ENCODE data around the gene ART5. TPM values are rescaled to one million over a fixed set of nuclear protein-coding genes. Genes with fewer than 3 reads are reported as not detected.
"Not testable (repeated sequence)": the region's sequence is repeated elsewhere in the genome, so short reads cannot be mapped to it uniquely, and the experiment has no call there.

The ART5 gene
- total RNA-seq, 2 experiments from 2014 or later = not detected

DNA sequence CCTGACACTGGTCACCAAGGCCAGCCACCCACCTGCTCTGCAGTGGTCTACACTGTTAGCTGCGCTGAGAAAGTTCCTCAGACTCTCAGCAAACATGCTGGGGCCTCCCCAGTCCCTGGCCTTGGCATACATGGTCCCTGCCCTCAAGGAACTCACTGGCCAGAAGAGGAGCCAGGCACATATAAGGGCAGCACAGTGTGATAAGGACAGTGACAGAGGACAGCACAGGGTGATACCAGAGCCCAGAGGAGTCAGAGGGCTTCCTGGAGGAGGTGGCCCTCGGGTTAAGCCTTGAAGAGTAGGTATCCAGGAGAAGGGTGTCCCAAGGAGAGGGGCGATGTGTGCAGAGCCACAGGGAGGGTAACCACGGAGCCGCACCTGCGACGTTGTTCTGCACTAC is 3.8 kb upstream of the ART5 start:
- POLR2A ChIA-PET = no interaction called here
- DNase-seq (no peak), ATAC-seq (ENCODE audit: low read depth) (no peak)
- no peak overlapping the region for H3K27ac Mint-ChIP-seq
- peaks cover 4% of the 10 kb centered on the region for H3K4me1 Mint-ChIP-seq
- H3K27me3 Mint-ChIP-seq = peaks cover 43% of the 10 kb centered on the region
- no peak overlapping the region for H3K4me3 Mint-ChIP-seq
- no peaks in the 10 kb centered on the region for H3K36me3 Mint-ChIP-seq
- H3K9me3 Mint-ChIP-seq = no peaks in the 10 kb centered on the region

GRCh38 chr11:3644817-3645235 is 3.0 kb upstream of the ART5 start, which contains the start of gene ART1:
Gene ART1, plus strand, starts transcription at chr11:3645128. Its CDS starts 14,086 bp downstream, at chr11:3659214.
- Mint-ChIP-seq H3K27ac (no peak within 1 kb of the TSS), H3K36me3 (no peaks in the 10 kb centered on the region), H3K27me3 (peaks cover 40% of the 10 kb centered on the region), H3K4me1 (peaks cover 4% of the 10 kb centered on the region), H3K9me3 (no peaks in the 10 kb centered on the region), H3K4me3 (no peak within 1 kb of the TSS)
- ATAC-seq (ENCODE audit: low read depth) (no peak), DNase-seq (no peak)
- POLR2A ChIA-PET = no interaction called here

- H3K36me3 Mint-ChIP-seq; H3K4me1 Mint-ChIP-seq; H3K4me3 Mint-ChIP-seq; H3K9me3 Mint-ChIP-seq; POLR2A ChIA-PET; ATAC-seq (ENCODE audit: low read depth); DNase-seq; H3K27ac Mint-ChIP-seq: not testable (repeated sequence)
- H3K27me3 Mint-ChIP-seq = peaks cover 32% of the 10 kb centered on the region
Observed at GRCh38 chr11:3643102-3643546, 1.3 kb upstream of the ART5 start.

GRCh38 chr11:3642071-3642951 is 519 bp upstream of the ART5 start:
- H3K4me1 Mint-ChIP-seq = peaks cover 4% of the 10 kb centered on the region

DNA sequence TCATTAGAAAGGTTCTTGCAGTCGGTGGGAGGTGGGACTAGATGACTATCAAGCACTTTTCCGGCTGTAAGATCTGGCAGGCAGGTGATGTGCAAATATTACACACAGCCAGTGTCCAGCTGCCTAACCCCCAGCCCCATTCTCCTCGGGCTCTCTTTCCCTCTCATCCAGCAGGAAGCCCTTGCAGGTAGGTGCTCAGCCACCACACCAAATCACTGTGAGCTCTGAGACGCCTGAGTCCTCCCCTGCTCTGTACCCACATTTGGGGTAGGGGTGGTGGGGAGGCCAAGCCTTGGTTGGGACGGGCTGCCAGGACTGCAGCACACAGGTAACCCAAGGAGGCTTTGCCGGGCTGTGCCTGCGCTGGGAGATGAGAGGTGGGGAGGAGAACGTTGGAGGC is 601 bp downstream of the ART5 start:
- peak overlapping the region; percentile 34 for H3K4me3 Mint-ChIP-seq
- H3K9me3 Mint-ChIP-seq = no peaks in the 10 kb centered on the region
- no peak for DNase-seq
- H3K36me3 Mint-ChIP-seq = no peaks in the 10 kb centered on the region
- no peak overlapping the region for H3K27ac Mint-ChIP-seq
- POLR2A ChIA-PET = no interaction called here
- peaks cover 29% of the 10 kb centered on the region for H3K27me3 Mint-ChIP-seq
- H3K4me1 Mint-ChIP-seq = peaks cover 4% of the 10 kb centered on the region
- ATAC-seq (ENCODE audit: low read depth) = no peak

More at GRCh38 chr11:3642071-3642951, 519 bp upstream of the ART5 start:
- Mint-ChIP-seq H3K36me3 (no peaks in the 10 kb centered on the region), H3K27me3 (peaks cover 32% of the 10 kb centered on the region), H3K9me3 (no peaks in the 10 kb centered on the region), H3K27ac (no peak overlapping the region), H3K4me3 (peak overlapping the region; percentile 67)
- ATAC-seq (ENCODE audit: low read depth) (peak; percentile 83), DNase-seq (peak; percentile 71)
- POLR2A ChIA-PET = no interaction called here

DNA sequence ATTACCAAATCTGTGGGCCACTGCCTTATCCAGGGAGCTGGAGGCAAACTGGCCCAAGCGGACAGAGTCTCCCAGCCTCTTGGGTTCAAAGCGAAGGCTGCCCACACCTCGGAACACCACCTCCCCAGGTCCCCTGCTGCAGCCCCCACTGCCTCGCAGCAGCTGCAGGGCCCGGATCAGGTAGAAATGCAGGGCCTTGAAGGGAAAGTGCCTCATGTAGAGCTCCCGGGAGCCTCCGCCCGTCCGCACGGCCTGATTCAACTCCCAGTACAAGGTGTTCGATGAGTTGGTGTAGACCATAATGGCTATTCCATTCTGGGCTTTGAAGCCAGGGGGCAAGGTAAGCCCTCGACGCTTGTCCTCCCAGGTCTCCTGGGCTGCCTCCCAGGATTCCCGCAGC is 2.0 kb downstream of the ART5 start:
- H3K4me3 Mint-ChIP-seq = no peak overlapping the region
- peaks cover 4% of the 10 kb centered on the region for H3K4me1 Mint-ChIP-seq
- POLR2A ChIA-PET = no interaction called here
- DNase-seq = no peak
- H3K9me3 Mint-ChIP-seq = no peaks in the 10 kb centered on the region
- peaks cover 26% of the 10 kb centered on the region for H3K27me3 Mint-ChIP-seq
- no peak for ATAC-seq (ENCODE audit: low read depth)
- H3K27ac Mint-ChIP-seq = no peak overlapping the region
- H3K36me3 Mint-ChIP-seq = no peaks in the 10 kb centered on the region

DNA sequence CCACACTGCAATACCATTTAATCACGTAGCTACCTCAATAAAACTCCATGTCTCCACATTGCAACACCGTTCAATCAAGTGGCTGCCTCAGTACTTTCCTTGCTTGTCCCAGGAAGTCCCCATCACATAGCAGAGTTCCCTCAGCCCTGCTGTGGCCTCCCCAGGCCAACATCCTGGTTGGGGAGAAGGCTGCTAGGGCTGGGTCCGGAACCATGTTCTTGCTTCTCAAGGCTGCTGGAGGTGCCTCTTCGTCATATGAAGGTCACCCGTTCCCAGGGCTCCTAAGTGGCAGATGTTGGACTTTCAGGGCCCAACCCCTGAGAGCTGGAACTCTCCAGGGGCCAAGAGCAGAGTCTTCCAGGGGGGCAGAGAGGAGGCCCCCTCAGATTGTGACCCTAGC is 3.3 kb downstream of the ART5 start:
- no peak overlapping the region for H3K27ac Mint-ChIP-seq

GRCh38 chr11:3637201-3637600 is 4.6 kb downstream of the ART5 start:
- Mint-ChIP-seq H3K4me1 (peaks cover 2% of the 10 kb centered on the region), H3K27ac (no peak overlapping the region), H3K36me3 (no peaks in the 10 kb centered on the region), H3K4me3 (no peak overlapping the region), H3K9me3 (no peaks in the 10 kb centered on the region), H3K27me3 (peaks cover 9% of the 10 kb centered on the region)
- DNase-seq = no peak
- POLR2A ChIA-PET = no interaction called here
- ATAC-seq (ENCODE audit: low read depth) = no peak

More for the DNA sequence above, 3.3 kb downstream of the ART5 start:
- Mint-ChIP-seq H3K9me3 (no peaks in the 10 kb centered on the region), H3K4me1 (peaks cover 4% of the 10 kb centered on the region), H3K4me3 (no peak overlapping the region), H3K36me3 (no peaks in the 10 kb centered on the region), H3K27me3 (peaks cover 16% of the 10 kb centered on the region)
- ATAC-seq (ENCODE audit: low read depth) (no peak), DNase-seq (no peak)
- POLR2A ChIA-PET = no interaction called here

DNA sequence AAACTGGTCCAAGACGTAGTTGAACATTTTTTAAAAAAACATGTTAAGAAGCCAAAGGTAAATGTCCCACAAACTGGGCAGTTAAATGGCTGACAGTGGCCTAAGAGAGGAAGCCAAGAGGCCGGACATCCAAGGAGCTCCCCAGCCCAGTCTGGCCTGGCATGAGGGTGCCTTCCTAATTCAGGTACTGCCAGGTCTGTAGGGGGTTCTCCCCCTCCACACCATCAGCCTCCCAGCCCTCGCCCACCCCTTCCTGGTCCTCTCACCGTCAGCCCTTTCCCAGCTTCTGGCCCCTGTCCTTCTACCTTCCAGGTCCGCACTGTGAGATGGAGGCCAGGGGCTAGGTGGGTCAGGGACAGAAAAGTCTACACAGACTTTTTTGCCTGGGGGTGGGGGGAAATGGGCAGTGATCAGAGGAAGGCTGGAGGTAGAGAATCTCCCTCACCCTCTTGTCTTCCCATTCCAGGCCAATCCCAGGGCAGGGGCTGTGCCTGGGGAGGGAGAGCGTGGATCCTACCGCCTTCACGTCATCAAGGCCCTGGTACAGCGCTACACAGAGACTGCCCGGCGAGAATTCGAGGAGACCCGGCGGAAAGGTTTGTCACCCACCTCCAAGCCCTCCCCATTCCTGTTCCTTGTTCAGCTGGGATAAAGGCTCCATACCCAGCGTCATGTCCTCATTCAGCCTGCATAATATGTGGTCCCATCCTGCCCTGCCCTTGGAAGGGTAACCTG is 6.0 kb downstream of the ART5 start:
- POLR2A ChIA-PET = no interaction called here
- no peak for ATAC-seq (ENCODE audit: low read depth)
- DNase-seq = no peak
- H3K36me3 Mint-ChIP-seq = no peaks in the 10 kb centered on the region
- no peaks in the 10 kb centered on the region for H3K9me3 Mint-ChIP-seq
- H3K27me3 Mint-ChIP-seq = peaks cover 4% of the 10 kb centered on the region
- no peak overlapping the region for H3K4me3 Mint-ChIP-seq
- no peaks in the 10 kb centered on the region for H3K4me1 Mint-ChIP-seq
- H3K27ac Mint-ChIP-seq = no peak overlapping the region

DNA sequence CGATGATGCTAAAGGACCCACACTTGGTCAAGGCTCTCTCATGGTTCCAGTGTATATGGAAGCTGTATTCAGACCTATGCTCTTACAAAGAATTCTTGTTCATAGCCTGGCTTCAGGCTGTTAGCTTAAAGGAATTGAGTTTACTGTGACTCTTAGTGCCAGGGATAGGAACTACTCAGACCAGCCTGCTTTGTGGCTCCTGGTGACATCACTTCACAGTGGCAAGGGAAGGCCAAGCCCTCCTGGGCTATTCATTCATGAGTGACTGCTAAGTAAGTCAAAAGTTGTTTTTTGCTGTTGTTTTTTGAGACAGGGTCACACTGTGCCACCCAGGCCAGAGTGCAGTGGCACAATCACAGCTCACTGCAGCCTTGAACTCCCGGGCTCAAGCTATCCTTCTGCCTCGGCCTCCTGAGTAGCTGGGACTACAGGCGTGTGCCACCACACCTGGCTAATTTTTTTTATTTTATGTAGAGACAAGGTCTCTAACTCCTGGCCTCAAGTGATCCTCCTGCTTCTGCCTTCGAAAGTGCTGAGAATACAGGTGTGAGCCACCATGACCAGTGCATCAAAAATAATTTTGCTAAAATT is 9.6 kb downstream of the ART5 start:
- Mint-ChIP-seq H3K4me1 (no peaks in the 10 kb centered on the region), H3K27me3 (peaks cover 4% of the 10 kb centered on the region), H3K9me3 (no peaks in the 10 kb centered on the region), H3K27ac (no peak overlapping the region), H3K4me3 (no peak overlapping the region), H3K36me3 (no peaks in the 10 kb centered on the region)
- no peak for DNase-seq
- ATAC-seq (ENCODE audit: low read depth) = no peak
- POLR2A ChIA-PET = no interaction called here

GRCh38 chr11:3631331-3631730 is 10.5 kb downstream of the ART5 start:
- ATAC-seq (ENCODE audit: low read depth) = no peak
- DNase-seq = no peak
- Mint-ChIP-seq H3K36me3 (no peaks in the 10 kb centered on the region), H3K4me3 (no peak overlapping the region), H3K9me3 (no peaks in the 10 kb centered on the region), H3K4me1 (peaks cover 3% of the 10 kb centered on the region), H3K27me3 (peaks cover 4% of the 10 kb centered on the region), H3K27ac (no peak overlapping the region)
- POLR2A ChIA-PET = no interaction called here

GRCh38 chr11:3627291-3627690 is 14.5 kb downstream of the ART5 start:
- no peaks in the 10 kb centered on the region for H3K36me3 Mint-ChIP-seq
- H3K4me3 Mint-ChIP-seq = no peak overlapping the region
- POLR2A ChIA-PET = no interaction called here
- H3K27ac Mint-ChIP-seq = no peak overlapping the region
- peaks cover 3% of the 10 kb centered on the region for H3K4me1 Mint-ChIP-seq
- no peak for ATAC-seq (ENCODE audit: low read depth)
- no peaks in the 10 kb centered on the region for H3K9me3 Mint-ChIP-seq
- no peak for DNase-seq
- H3K27me3 Mint-ChIP-seq = no peaks in the 10 kb centered on the region

DNA sequence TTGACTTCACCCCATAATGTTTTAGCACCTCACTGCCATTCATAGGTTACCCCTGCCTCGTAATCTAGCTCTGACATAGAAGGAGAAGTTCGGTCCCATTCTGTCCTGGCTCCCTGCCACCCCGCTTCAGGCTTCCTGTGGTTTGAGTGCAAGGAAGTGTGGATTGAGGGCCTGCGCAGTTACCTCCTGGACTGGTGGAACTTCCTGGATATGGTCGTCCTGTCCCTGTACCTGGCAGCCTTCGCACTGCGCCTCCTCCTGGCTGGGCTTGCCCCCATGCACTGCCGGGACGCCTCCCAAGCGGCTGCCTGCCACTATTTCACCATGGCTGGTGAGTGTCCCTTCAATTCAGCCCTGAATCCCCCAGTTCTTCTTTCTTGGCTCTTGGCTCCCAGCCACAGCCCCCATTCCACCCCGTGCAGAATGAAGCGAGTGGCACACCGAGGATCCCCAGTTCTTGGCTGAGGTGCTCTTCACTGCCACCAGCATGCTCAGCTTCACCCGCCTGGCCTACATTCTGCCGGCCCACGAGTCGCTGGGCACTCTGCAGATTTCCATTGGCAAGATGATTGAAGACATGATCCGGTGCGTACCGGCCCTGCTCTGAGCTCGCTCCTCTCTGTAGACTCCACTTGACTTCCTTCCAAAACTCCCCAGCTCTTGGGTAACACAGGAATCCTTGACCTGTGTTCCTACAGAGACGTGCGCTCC is 15.4 kb downstream of the ART5 start:
- POLR2A ChIA-PET = no interaction called here
- Mint-ChIP-seq H3K27me3 (no peaks in the 10 kb centered on the region), H3K36me3 (no peaks in the 10 kb centered on the region), H3K4me3 (no peak overlapping the region), H3K4me1 (peaks cover 3% of the 10 kb centered on the region), H3K27ac (no peak overlapping the region), H3K9me3 (no peaks in the 10 kb centered on the region)
- DNase-seq (no peak), ATAC-seq (ENCODE audit: low read depth) (no peak)

Measured in activated naive CD8-positive, alpha-beta T cell treated with anti-CD3 and anti-CD28 coated beads, Interleukin-2, amount 10 ng/mL, durations not matched to agents 7 days and 5 days (primary cell).